GM19043 (cell line): ENCODE results near the gene YIPF5.

Experiments
- ATAC-seq: cut with Tn5 transposase; IDR thresholded peaks from one replicate; pipeline ENCODE4 v1.9.1; 2021; ENCODE audit warnings: low read depth; ENCODE audit not compliant: unreplicated experiment

YIPF5 gene

DNA sequence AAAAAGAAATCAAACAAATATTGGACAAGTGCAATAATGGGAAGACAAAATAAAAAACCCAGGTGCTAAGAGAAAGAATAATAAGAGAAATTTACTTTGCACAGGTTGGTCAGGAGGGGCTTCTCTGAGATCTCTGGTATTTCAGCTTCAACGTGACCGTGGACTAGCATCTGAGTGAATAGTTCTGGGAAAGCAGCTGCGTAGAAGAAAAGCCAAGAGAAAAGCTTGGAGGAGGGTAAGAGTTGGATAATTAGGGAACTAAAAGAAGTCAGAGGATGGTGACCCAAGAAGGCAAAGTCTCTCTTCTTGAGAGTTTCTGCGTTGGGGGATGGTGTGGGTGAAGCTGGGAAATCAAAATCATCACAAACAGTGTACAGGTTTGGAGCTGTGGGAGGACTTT lies 41.6 kb downstream of the YIPF5 start:
- ATAC-seq: no peak

GRCh38 chr5:144126707-144127106 lies 43.8 kb downstream of the YIPF5 start:
- ATAC-seq: no peak

GRCh38 chr5:144125163-144125726 lies 45.2 kb downstream of the YIPF5 start:
- no peak for ATAC-seq

DNA sequence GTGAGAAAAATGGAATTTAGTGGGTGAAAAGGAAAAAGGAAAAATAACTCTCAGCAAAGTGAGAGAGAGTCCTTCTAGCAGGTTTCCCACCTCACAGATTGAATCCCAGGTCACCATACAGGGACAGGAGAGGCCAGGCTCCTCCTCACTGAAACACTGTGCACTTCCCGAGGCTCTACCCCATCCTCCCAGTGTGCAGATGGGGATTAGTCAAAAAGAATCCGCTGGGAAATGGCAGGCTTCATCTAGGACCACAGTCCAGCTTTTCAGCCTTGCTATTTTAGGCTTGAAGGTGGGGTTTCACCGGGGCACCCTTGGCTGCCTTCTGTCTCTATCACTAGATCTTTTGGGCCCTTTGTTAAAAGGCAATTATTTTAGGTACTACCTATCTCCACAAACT lies 47.8 kb downstream of the YIPF5 start:
- no peak for ATAC-seq

DNA sequence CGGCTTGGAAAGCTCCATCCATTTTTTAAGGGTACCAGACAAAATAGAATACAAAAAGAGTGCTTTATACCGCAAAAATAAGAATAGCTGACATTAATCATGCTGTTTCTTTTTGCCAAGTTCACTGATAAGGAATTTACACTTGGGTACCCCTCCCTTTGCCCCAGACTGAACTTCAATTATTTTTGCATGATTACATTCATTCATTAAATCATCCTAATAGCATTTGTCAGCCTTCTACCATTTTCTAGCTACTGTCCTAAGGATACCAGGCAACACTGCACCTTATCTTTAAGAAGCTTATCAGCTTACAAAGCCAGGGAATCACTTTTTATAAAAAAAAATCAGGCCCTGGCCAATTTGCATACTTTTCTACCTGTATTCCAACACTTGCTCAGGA lies 48.4 kb downstream of the YIPF5 start:
- ATAC-seq: no peak

DNA sequence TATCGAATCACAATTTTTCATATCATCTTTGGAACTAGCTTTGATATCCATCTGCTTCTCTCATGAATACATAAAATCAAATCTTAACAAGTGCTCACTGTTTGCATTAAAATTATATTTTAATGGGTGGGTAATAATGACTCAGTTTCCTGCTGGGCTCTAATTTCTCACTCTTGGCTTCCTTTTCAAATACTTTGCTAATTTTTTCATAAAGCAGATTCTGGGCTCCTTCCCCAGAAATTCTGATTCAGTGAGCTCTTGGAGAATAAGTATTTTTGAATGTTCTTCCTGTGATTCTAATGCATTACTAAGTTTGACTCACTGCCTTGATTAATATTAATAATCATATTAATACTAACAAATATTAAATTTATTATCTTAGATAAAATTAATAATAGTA lies 48.9 kb downstream of the YIPF5 start:
- ATAC-seq: no peak

- no peak for ATAC-seq
Measured at GRCh38 chr5:144120661-144121180, 49.7 kb downstream of the YIPF5 start.

DNA sequence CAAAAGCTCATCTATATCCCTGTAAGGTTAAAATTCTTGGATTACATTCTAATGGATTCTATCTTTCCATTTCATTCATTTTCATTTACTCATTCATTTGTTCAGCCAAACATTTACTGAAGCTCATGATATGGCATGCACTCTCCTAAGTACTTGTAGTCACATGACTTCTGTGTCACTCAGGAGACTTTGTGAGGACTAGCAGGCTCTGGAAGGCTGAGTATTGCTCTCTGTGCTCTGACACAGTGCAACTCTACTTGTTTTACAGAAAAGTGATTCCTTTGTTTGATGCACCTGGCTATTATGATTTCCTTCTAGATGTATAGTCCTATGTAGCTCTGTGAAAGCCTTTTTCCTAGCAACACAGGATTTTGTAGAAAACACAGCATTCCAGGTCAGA lies 53.0 kb downstream of the YIPF5 start:
- ATAC-seq: no peak

- ATAC-seq: no peak
Measured at GRCh38 chr5:144114571-144114970, 55.9 kb downstream of the YIPF5 start.
